Measurements from ENCODE around the gene RPTOR.

Gene RPTOR

GRCh38 chr17:80832888-80833583, 288.4 kb downstream of the RPTOR start:
- peak; percentile 98 for DNase-seq (ENCODE audit: low read depth)

- peak; percentile 83 for DNase-seq (ENCODE audit: low read depth)
These were observed 289.6 kb downstream of the RPTOR start for GRCh38 chr17:80833952-80834892.

GRCh38 chr17:80834893-80835275, 290.2 kb downstream of the RPTOR start:
- DNase-seq (ENCODE audit: low read depth) = peak; percentile 4

GRCh38 chr17:80835816-80836657, 291.4 kb downstream of the RPTOR start:
- no peak for DNase-seq (ENCODE audit: low read depth)

- no peak for DNase-seq (ENCODE audit: low read depth)
These were observed 292.0 kb downstream of the RPTOR start for GRCh38 chr17:80836658-80836965.

- DNase-seq (ENCODE audit: low read depth) = no peak
These were observed 292.4 kb downstream of the RPTOR start for GRCh38 chr17:80836971-80837481.

- no peak for DNase-seq (ENCODE audit: low read depth)
These were observed 293.1 kb downstream of the RPTOR start for GRCh38 chr17:80837711-80838110.

- DNase-seq (ENCODE audit: low read depth) = no peak
These were observed 293.8 kb downstream of the RPTOR start for GRCh38 chr17:80838311-80839025.

GRCh38 chr17:80839026-80839345, 294.3 kb downstream of the RPTOR start:
- DNase-seq (ENCODE audit: low read depth) = no peak

- DNase-seq (ENCODE audit: low read depth) = no peak
These were observed 294.9 kb downstream of the RPTOR start for GRCh38 chr17:80839511-80839941.

- no peak for DNase-seq (ENCODE audit: low read depth)
These were observed 295.3 kb downstream of the RPTOR start for GRCh38 chr17:80839970-80840369.

GRCh38 chr17:80842456-80843013, 297.9 kb downstream of the RPTOR start:
- no peak for DNase-seq (ENCODE audit: low read depth)

GRCh38 chr17:80843741-80844156, 299.1 kb downstream of the RPTOR start:
- no peak for DNase-seq (ENCODE audit: low read depth)

- no peak for DNase-seq (ENCODE audit: low read depth)
These were observed 299.9 kb downstream of the RPTOR start for GRCh38 chr17:80844418-80844990.

GRCh38 chr17:80845069-80845862, 300.6 kb downstream of the RPTOR start:
- no peak for DNase-seq (ENCODE audit: low read depth)

- DNase-seq (ENCODE audit: low read depth) = no peak
These were observed 301.4 kb downstream of the RPTOR start for GRCh38 chr17:80845863-80846671.

- DNase-seq (ENCODE audit: low read depth) = no peak
These were observed 302.3 kb downstream of the RPTOR start for GRCh38 chr17:80846932-80847331.

- no peak for DNase-seq (ENCODE audit: low read depth)
These were observed 303.0 kb downstream of the RPTOR start for GRCh38 chr17:80847496-80848230.
